Hematopoietic multipotent progenitor cell treated with erythropoietin and hydrocortisone succinate and interleukin-3 and kit ligand, for 6 days (in vitro differentiated cells): ENCODE measurements around the gene C19orf33.
A peak's percentile ranks its signal among the peaks of the same experiment; 100 is the strongest.
"Not testable (repeated sequence)": the region's sequence is repeated elsewhere in the genome, so short reads cannot be mapped to it uniquely, and the experiment has no call there.

ENCODE experiments used
- DNase-seq: peaks from one replicate; pipeline ENCODE4 v3.0.0-alpha.2; 2015

C19orf33 gene

DNA sequence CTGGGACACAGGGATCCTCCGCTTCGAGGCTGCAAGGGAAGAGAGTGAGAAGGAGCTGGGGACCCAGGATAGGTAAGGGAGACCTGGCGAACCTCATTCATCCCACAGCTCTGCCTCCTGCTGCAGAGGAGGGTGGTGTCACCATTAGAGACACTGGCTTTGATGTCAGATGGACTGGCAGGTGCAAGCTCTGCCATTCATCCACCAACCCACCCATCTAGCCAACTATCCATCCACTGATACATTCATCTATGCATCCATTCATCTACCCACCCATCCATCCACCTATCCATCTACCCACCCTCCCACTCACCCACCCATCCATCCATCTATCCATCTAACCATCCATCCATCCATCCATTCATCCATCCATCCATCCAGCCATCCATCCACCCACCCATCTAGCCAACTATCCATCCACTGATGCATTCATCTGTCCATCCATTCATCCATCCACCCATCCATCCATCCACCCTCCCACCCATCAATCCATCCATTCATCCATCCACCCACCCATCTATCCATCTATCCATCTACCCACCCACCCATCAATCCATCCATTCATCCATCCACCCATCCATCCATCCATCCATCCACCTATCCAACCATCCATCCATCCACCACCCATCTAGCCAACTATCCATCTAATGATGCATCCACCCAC lies 5.7 kb downstream of the C19orf33 start:
- no peak for DNase-seq

DNA sequence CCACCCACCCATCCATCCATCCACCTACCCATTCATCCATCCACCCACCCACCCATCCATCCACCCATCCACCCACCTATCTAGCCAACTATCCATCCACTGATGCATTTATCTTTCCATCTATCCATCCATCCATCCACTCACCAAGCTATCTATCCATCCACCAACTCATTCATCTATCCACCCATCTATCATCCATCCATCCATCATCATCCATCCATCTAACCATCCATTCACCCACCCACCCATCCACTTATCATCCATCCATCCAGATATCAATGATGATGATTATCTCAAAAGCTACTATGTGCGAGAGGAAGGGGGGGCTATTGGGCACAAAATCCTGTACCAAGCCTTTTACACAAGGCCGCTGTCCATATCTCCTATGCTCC lies 6.2 kb downstream of the C19orf33 start:
- DNase-seq: no peak

DNA sequence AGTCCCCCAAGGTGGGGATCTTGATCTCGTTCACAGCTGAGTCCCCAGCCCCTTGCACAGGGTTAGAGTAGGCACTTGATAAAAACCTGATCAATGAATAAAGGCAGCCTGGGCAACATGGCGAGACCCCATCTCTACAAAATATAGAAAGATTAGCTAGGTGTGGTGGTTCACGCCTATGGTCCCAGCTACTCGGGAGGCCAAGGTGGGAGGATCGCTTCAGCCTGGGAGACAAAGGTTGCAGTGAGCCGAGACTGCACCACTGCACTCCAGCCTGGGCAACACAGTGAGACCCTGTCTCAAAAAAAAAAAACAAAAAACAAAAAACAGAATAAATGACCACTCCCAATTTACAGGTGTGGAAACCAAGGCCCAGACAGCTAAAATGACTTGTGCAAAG lies 6.9 kb downstream of the C19orf33 start:
- DNase-seq: no peak

- peak; percentile 99 for DNase-seq
Observed at GRCh38 chr19:38315657-38316476, 11.8 kb downstream of the C19orf33 start, which contains the start of gene YIF1B. YIF1B (minus strand) TSS chr19:38315947; CDS start chr19:38315917, 30 bp downstream.

DNA sequence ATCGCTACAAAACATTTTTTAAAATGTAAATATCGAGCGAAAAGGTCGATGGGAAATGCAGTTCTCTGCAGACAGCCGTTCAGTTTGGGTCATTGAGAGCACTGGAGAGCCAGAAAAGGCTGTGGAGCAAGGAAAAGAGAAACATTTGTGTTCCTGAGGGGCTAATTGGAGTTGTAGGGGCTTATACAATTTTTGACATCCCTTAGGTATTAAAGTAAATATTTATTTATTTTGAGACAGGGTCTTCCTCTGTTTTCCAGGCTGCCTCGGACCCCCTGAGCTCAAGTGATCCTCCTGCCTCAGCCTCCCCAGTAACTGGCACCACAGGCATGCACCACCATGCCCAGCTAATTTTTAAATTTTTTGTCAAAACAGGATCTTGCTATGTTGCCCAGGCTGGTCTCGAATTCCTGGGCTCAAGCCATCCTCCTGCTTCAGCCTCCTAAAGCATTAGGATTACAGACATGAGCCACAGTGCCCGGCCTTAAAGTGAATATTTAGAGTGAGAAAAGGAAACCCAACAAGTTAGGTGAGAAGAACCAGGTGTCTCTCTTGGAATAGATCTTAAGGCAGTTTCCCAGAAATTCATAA lies 12.5 kb downstream of the C19orf33 start:
- peak; percentile 67 for DNase-seq

- peak; percentile 93 for DNase-seq
Observed at GRCh38 chr19:38317104-38317612, 13.1 kb downstream of the C19orf33 start.

- DNase-seq: peak; percentile 46
Observed at GRCh38 chr19:38318660-38319059, 14.6 kb downstream of the C19orf33 start.

GRCh38 chr19:38319421-38320258 lies 15.6 kb downstream of the C19orf33 start, which contains the start of gene KCNK6:
KCNK6 (plus strand) TSS chr19:38319845; CDS start chr19:38319951, 106 bp downstream.
- peak; percentile 56 for DNase-seq

DNA sequence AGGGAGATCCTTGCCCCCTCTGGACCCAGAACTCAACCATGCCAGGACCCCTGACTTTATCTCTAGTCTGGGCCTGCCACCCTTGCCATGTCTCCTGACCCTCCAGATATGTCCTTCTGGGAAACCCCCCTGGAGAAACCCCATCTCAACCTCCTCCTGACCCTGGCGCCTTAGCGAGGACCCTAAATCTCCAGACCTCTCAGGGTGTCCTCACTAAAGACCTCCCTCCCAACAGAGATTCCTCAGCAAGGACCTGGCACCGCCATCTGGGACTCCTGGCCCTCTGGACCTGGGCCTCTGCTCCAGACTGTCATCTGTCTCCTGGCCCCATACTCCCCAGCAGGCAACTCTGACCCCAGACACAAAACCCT lies 16.9 kb downstream of the C19orf33 start:
- no peak for DNase-seq

DNA sequence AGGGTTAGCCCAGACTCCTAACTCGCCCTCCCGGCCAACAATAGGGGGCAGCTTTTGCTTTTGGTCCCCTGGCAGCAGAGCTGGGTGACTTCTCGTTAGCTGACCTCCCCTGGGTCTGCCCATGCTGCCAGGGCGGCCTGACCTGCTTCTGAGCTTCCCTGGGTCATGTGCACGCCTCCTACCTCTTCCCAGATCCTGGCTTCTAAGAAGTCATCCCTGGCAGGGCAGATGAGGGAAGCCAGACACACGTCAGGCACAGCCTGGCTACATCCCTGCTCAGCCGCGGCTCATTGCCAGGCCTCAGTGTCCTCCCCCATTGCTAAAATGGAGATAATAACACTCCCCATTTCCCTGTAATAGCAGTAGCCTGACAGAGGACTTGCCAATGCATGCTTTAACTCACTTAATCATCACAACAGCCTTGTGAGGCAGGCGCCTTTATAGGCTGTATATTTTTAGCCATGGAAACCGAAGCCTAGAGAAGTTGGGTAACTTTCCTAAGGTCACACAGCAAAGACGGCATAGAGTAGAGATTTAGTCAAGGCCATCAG lies 17.7 kb downstream of the C19orf33 start:
- DNase-seq: no peak

GRCh38 chr19:38323291-38323690 lies 19.2 kb downstream of the C19orf33 start:
- no peak for DNase-seq

DNA sequence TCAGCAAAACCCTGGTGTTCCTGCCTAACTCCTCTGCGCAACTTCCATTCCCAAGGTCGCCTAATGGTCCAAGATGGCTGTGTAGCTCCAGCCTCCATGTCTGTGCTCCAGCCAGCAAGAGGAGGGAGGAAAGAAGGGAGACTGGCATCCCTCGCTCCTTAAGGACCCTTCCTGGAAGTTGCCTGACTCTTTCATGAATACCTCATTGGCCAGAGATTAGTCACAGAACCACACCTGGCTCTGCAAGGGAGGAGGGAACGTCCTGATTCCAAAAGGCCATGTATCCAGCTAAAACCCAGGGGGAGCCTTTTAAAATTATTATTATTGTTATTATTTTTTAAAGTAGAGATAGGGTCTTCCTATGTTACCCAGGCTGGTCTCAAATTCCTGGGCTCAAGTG lies 20.4 kb downstream of the C19orf33 start:
- DNase-seq: no peak

DNA sequence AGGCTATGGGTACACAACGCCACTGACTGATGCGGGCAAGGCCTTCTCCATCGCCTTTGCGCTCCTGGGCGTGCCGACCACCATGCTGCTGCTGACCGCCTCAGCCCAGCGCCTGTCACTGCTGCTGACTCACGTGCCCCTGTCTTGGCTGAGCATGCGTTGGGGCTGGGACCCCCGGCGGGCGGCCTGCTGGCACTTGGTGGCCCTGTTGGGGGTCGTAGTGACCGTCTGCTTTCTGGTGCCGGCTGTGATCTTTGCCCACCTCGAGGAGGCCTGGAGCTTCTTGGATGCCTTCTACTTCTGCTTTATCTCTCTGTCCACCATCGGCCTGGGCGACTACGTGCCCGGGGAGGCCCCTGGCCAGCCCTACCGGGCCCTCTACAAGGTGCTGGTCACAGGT lies 22.5 kb downstream of the C19orf33 start:
- DNase-seq: no peak

- no peak for DNase-seq
Observed at GRCh38 chr19:38329651-38330050, 25.6 kb downstream of the C19orf33 start.

GRCh38 chr19:38331728-38332127 lies 27.7 kb downstream of the C19orf33 start:
- no peak for DNase-seq

- DNase-seq: no peak
Observed at GRCh38 chr19:38333245-38333644, 29.2 kb downstream of the C19orf33 start.

- DNase-seq: peak; percentile 98
Observed at GRCh38 chr19:38335949-38336637, 32.0 kb downstream of the C19orf33 start.

DNA sequence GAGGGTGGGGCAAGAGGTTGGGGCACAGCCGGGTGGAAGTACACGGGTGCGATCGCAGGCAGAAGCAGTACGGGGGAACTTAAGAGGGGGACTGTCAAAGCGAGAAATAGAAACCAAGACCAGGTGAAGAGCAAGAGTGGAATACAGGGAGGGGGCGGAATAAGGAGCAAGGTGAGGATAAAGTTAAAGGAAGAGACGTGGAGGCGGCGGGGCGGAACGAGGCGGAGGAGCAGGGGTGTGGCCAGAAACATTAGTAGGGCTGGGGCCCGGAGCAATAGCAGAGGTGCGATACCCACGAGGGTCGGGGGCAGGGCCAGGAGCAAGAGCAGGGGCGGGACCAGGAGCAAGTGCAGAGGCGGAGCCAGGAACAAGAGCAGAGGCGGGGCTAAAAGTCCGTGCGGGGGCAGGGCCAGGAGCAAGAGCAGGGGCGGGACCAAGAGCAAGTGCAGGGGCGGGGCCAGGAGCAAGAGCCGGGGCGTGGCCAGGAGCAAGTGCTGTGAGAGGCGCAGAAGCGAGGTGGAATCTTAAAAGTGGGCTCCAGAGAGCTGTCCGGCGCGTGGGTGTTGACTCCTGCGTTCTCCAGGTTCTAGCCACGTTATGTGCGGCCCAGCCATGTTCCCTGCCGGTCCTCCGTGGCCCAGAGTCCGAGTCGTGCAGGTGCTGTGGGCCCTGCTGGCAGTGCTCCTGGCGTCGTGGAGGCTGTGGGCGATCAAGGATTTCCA lies 32.7 kb downstream of the C19orf33 start:
- peak; percentile 99 for DNase-seq

- DNase-seq: no peak
Observed at GRCh38 chr19:38337360-38337653, 33.3 kb downstream of the C19orf33 start.

- not testable (repeated sequence) for DNase-seq
Observed at GRCh38 chr19:38339011-38339410, 35.0 kb downstream of the C19orf33 start.

- no peak for DNase-seq
Observed at GRCh38 chr19:38340927-38341326, 36.9 kb downstream of the C19orf33 start.
